Astrocyte (in vitro differentiated cells and primary cell): Measurements from ENCODE around the gene ARL4C.

Experiments used
- EZH2 ChIP-seq: IDR thresholded peaks from 2 replicates; pipeline ENCODE4 v1.6.1; 2012; ENCODE audit warnings: mild to moderate bottlenecking, low read length, inconsistent platforms; ENCODE audit not compliant: insufficient read depth
- TF ChIP-seq, protein P1 (sequence below): IDR thresholded peaks from 2 replicates; pipeline ENCODE4 v1.5.1; 2011; ENCODE audit warnings: low read depth, mild to moderate bottlenecking, inconsistent platforms, low read length, moderate library complexity; ENCODE audit not compliant: insufficient read depth

DNA sequence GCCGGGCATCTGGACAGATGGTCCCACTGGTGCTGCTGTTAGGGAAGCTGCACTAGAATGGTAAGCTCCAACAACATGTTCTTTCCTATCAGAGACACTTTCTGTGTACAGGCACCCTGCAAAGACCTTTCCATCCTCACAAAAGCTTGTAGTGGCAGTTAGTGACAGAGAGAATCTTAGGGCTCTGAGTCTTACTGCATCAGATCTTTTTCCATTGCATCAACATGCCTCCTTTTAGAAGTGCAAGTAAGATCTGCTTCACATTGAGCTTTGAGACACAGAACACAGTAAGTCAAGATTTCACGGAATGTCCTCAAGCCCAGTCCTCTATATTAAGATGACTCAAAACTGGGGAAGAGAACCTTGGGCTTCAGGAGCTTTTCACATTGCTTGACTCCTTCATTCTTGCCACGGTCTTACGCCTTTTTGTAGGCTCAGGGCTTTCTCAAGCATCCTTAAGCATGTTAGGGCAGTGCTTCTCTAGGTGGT, 52.6 kb downstream of the ARL4C start:
- TF ChIP-seq, protein P1, sequence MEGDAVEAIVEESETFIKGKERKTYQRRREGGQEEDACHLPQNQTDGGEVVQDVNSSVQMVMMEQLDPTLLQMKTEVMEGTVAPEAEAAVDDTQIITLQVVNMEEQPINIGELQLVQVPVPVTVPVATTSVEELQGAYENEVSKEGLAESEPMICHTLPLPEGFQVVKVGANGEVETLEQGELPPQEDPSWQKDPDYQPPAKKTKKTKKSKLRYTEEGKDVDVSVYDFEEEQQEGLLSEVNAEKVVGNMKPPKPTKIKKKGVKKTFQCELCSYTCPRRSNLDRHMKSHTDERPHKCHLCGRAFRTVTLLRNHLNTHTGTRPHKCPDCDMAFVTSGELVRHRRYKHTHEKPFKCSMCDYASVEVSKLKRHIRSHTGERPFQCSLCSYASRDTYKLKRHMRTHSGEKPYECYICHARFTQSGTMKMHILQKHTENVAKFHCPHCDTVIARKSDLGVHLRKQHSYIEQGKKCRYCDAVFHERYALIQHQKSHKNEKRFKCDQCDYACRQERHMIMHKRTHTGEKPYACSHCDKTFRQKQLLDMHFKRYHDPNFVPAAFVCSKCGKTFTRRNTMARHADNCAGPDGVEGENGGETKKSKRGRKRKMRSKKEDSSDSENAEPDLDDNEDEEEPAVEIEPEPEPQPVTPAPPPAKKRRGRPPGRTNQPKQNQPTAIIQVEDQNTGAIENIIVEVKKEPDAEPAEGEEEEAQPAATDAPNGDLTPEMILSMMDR: no peak
- TF ChIP-seq EZH2: no peak
